ENCODE results near the gene FAM114A1. TPM values are rescaled to one million over a fixed set of nuclear protein-coding genes. Genes with fewer than 3 reads are reported as not detected.
"Not testable (repeated sequence)": the region's sequence is repeated elsewhere in the genome, so short reads cannot be mapped to it uniquely, and the experiment has no call there.

Gene FAM114A1
- total RNA-seq, 1 donor from 2014 or later, result 57.4 TPM

GRCh38 chr4:38988353-38988752 is 120.7 kb downstream of the FAM114A1 start:
- not testable (repeated sequence) for H3K4me1 ChIP-seq (ENCODE audit: control insufficient read depth in 3 of 3, insufficient read depth in 3 of 3, low read length in 3 of 3); H3K4me3 ChIP-seq (ENCODE audit: low read length in 3 of 3); H3K9me3 ChIP-seq (ENCODE audit: control insufficient read depth in 3 of 3, low read length in 3 of 3); H3K9ac ChIP-seq (ENCODE audit: low read depth in 1 of 3, low read length in 3 of 3); H3K36me3 ChIP-seq (ENCODE audit: control insufficient read depth in 3 of 3, insufficient read depth in 3 of 3, low read length in 3 of 3); H3K27me3 ChIP-seq (ENCODE audit: control insufficient read depth in 3 of 3, insufficient read depth in 3 of 3, low read length in 3 of 3); H3K27ac ChIP-seq (ENCODE audit: low read depth, low read length)

DNA sequence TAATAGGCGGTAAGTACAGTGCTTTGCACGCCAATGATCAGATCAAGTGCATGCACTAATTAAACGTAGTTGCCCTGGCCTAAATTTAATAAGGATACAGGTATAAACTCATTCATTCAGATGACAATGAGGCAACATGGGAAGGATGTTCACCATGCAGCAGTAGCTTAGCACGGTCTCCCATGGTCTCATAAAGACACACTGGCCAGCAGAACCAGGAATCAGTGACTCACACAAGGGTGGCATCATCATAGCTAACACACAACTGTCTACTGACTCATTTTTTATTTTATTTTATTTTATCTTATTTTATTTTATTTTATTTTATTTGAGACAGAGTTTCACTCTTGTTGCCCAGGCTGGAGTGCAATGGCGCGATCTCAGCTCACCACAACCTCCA is 121.9 kb downstream of the FAM114A1 start:
- no peak overlapping the region for H3K9ac ChIP-seq (ENCODE audit: low read depth in 1 of 3, low read length in 3 of 3)
- no peak overlapping the region for H3K27ac ChIP-seq (ENCODE audit: low read depth, low read length)
- no peaks in the 10 kb centered on the region for H3K36me3 ChIP-seq (ENCODE audit: control insufficient read depth in 3 of 3, insufficient read depth in 3 of 3, low read length in 3 of 3)
- no peaks in the 10 kb centered on the region for H3K27me3 ChIP-seq (ENCODE audit: control insufficient read depth in 3 of 3, insufficient read depth in 3 of 3, low read length in 3 of 3)
- H3K4me3 ChIP-seq (ENCODE audit: low read length in 3 of 3), result no peak overlapping the region
- H3K4me1 ChIP-seq (ENCODE audit: control insufficient read depth in 3 of 3, insufficient read depth in 3 of 3, low read length in 3 of 3), result no peaks in the 10 kb centered on the region
- no peaks in the 10 kb centered on the region for H3K9me3 ChIP-seq (ENCODE audit: control insufficient read depth in 3 of 3, low read length in 3 of 3)

DNA sequence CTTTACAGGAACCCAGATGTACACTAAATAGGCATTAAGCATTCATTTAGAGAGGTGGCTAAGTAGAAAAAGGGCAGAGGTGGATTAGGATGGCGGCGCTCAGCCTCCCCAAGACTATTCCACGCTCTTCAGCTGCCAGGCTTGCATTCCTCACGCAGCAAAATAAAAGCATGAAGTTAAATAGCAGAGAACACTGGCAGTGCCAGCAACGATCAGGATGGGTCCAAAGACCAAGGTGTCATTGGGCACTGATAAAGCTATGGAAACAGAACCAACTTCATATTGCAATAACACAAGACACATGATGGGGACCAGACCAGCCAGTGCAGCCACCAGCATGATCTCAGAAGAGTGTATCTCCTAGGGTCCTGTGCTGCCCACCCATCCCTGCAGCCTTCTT is 122.6 kb downstream of the FAM114A1 start:
- Histone ChIP-seq H3K4me1 (ENCODE audit: control insufficient read depth in 3 of 3, insufficient read depth in 3 of 3, low read length in 3 of 3) (no peaks in the 10 kb centered on the region), H3K4me3 (ENCODE audit: low read length in 3 of 3) (no peak overlapping the region), H3K9ac (ENCODE audit: low read depth in 1 of 3, low read length in 3 of 3) (no peak overlapping the region), H3K9me3 (ENCODE audit: control insufficient read depth in 3 of 3, low read length in 3 of 3) (no peaks in the 10 kb centered on the region), H3K27me3 (ENCODE audit: control insufficient read depth in 3 of 3, insufficient read depth in 3 of 3, low read length in 3 of 3) (no peaks in the 10 kb centered on the region), H3K27ac (ENCODE audit: low read depth, low read length) (no peak overlapping the region), H3K36me3 (ENCODE audit: control insufficient read depth in 3 of 3, insufficient read depth in 3 of 3, low read length in 3 of 3) (no peaks in the 10 kb centered on the region)

DNA sequence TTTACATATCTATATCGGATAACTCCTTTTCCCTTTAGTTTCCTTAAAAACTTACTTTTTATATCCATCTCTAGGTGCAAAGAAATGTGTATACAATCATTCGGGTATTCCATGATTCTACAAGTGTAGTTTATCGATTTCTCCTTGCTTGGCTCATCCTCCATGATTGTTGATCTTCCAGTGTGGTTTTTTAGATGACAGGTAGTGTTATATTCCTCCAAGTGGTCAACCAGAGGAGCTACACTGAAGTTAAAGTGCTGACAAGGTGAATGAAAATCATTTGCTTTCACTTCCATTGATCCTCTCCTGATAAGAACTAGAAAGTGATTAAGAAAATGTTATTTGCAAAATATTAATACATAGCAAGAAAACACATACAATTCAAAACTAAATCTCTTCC is 126.1 kb downstream of the FAM114A1 start:
- Histone ChIP-seq H3K9me3 (ENCODE audit: control insufficient read depth in 3 of 3, low read length in 3 of 3) (no peaks in the 10 kb centered on the region), H3K36me3 (ENCODE audit: control insufficient read depth in 3 of 3, insufficient read depth in 3 of 3, low read length in 3 of 3) (no peaks in the 10 kb centered on the region), H3K27ac (ENCODE audit: low read depth, low read length) (no peak overlapping the region), H3K4me3 (ENCODE audit: low read length in 3 of 3) (no peak overlapping the region), H3K4me1 (ENCODE audit: control insufficient read depth in 3 of 3, insufficient read depth in 3 of 3, low read length in 3 of 3) (no peaks in the 10 kb centered on the region), H3K9ac (ENCODE audit: low read depth in 1 of 3, low read length in 3 of 3) (no peak overlapping the region), H3K27me3 (ENCODE audit: control insufficient read depth in 3 of 3, insufficient read depth in 3 of 3, low read length in 3 of 3) (no peaks in the 10 kb centered on the region)

DNA sequence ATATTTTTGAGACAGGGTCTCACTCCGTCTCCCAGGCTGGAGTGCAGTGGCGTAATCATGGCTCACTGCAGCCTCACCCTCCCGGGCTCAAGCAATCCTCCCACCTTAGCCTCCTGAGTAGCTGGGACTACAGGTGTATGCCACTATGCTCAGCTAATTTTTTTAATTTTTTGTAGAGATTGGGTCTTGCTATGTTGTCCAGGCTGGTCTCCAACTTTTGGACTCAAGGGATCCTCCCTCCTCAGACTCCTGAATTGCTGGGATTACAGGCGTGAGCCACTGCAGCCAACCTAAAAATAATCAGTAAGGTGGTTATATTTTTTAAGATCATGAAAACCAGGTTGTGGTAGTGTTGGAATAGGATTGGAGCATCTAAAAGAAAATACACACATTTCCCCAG is 126.5 kb downstream of the FAM114A1 start:
- Histone ChIP-seq H3K27me3 (ENCODE audit: control insufficient read depth in 3 of 3, insufficient read depth in 3 of 3, low read length in 3 of 3) (no peaks in the 10 kb centered on the region), H3K9ac (ENCODE audit: low read depth in 1 of 3, low read length in 3 of 3) (no peak overlapping the region), H3K27ac (ENCODE audit: low read depth, low read length) (no peak overlapping the region), H3K36me3 (ENCODE audit: control insufficient read depth in 3 of 3, insufficient read depth in 3 of 3, low read length in 3 of 3) (no peaks in the 10 kb centered on the region), H3K4me1 (ENCODE audit: control insufficient read depth in 3 of 3, insufficient read depth in 3 of 3, low read length in 3 of 3) (no peaks in the 10 kb centered on the region), H3K9me3 (ENCODE audit: control insufficient read depth in 3 of 3, low read length in 3 of 3) (no peaks in the 10 kb centered on the region), H3K4me3 (ENCODE audit: low read length in 3 of 3) (no peak overlapping the region)

Small RNA genes within 50 kb of the gene (small RNA-seq; reads per million reads assigned to genes)
- gene MIR574, result 17.3 reads per million, percentile 93 among the genes with 10 or more reads in this experiment

Other genes starting within 250 kb of the FAM114A1 start
- gene KLF3, start 203.6 kb upstream of the FAM114A1 start, total RNA-seq, result 20.9 TPM
- 0.52 TPM for gene TLR10, start 84.8 kb upstream of the FAM114A1 start, total RNA-seq
- gene TLR1, start 63.0 kb upstream of the FAM114A1 start, total RNA-seq, result 6.3 TPM
- gene TLR6, start 11.0 kb upstream of the FAM114A1 start, total RNA-seq, result 1.0 TPM
- gene TMEM156, start 164.6 kb downstream of the FAM114A1 start, total RNA-seq, result under 0.01 TPM
- gene KLHL5, start 194.4 kb downstream of the FAM114A1 start, total RNA-seq, result 15.1 TPM